Measurements from ENCODE around the gene BBX. TPM values are rescaled to one million over a fixed set of nuclear protein-coding genes. Genes with fewer than 3 reads are reported as not detected.

The BBX gene
- total and polyA plus RNA-seq, 4 donors, result 4.7 to 25.1 (median 20.5) TPM

- no peak for DNase-seq (ENCODE audit: low spot score)
- Histone ChIP-seq H3K4me3 (ENCODE audit: low read depth in 1 of 3, low read length in 3 of 3) (no peak overlapping the region), H3K27ac (ENCODE audit: low read depth in 1 of 2, low read length in 2 of 2) (no peak overlapping the region), H3K9ac (ENCODE audit: low read depth in 1 of 2, low read length in 2 of 2) (no peak overlapping the region), H3K9me3 (ENCODE audit: control insufficient read depth in 4 of 4, low read length in 3 of 4) (no peaks in the 10 kb centered on the region), H3K27me3 (ENCODE audit: control insufficient read depth in 4 of 4, insufficient read depth in 4 of 4, low read length in 3 of 4) (no peaks in the 10 kb centered on the region), H3K36me3 (ENCODE audit: control insufficient read depth in 4 of 4, insufficient read depth in 3 of 4, low read depth in 1 of 4, low read length in 3 of 4) (no peaks in the 10 kb centered on the region), H3K4me1 (ENCODE audit: control insufficient read depth in 4 of 4, insufficient read depth in 4 of 4, low read length in 3 of 4) (no peaks in the 10 kb centered on the region)
- 94% methylated on average over 1 of the region's 1 CpG for WGBS
- no peak for TF ChIP-seq SP1 (IDR thresholded peaks at IDR 0.05)
- TF ChIP-seq HNF4G (IDR thresholded peaks at IDR 0.05), result no peak
- TF ChIP-seq ZBTB33 (IDR thresholded peaks at IDR 0.05), result no peak
- no peak for TF ChIP-seq HNF4A (conservative IDR thresholded peaks at IDR 0.05)
- no peak for TF ChIP-seq MAX (IDR thresholded peaks at IDR 0.05)
- no peak for TF ChIP-seq JUND (IDR thresholded peaks at IDR 0.05)
- no peak for TF ChIP-seq CTCF (IDR thresholded peaks at IDR 0.05; ENCODE audit: low read depth, low read length, missing input control)
- no peak for TF ChIP-seq YY1 (IDR thresholded peaks at IDR 0.05)
- TF ChIP-seq ATF3 (IDR thresholded peaks at IDR 0.05), result no peak
- TF ChIP-seq GABPA (IDR thresholded peaks at IDR 0.05 in 1 of 2, conservative IDR thresholded peaks at IDR 0.05 in 1 of 2), result no peak
- no peak for TF ChIP-seq TAF1 (conservative IDR thresholded peaks at IDR 0.05)
- no peak for TF ChIP-seq RAD21 (IDR thresholded peaks at IDR 0.05)
- TF ChIP-seq RXRA (IDR thresholded peaks at IDR 0.05), result no peak
- TF ChIP-seq EGR1 (IDR thresholded peaks at IDR 0.05; ENCODE audit: low read depth in 2 of 2), result no peak
- TF ChIP-seq FOXA1 (IDR thresholded peaks at IDR 0.05), result no peak
- TF ChIP-seq REST (IDR thresholded peaks at IDR 0.05), result no peak
- no peak for TF ChIP-seq FOXA2 (IDR thresholded peaks at IDR 0.05)
Observed at GRCh38 chr3:107818025-107818424, 295.3 kb downstream of the BBX start.

- Histone ChIP-seq H3K9ac (ENCODE audit: low read depth in 1 of 2, low read length in 2 of 2) (no peak overlapping the region), H3K27me3 (ENCODE audit: control insufficient read depth in 4 of 4, insufficient read depth in 4 of 4, low read length in 3 of 4) (no peaks in the 10 kb centered on the region), H3K4me3 (ENCODE audit: low read depth in 1 of 3, low read length in 3 of 3) (no peak overlapping the region), H3K9me3 (ENCODE audit: control insufficient read depth in 4 of 4, low read length in 3 of 4) (no peaks in the 10 kb centered on the region), H3K4me1 (ENCODE audit: control insufficient read depth in 4 of 4, insufficient read depth in 4 of 4, low read length in 3 of 4) (no peaks in the 10 kb centered on the region), H3K36me3 (ENCODE audit: control insufficient read depth in 4 of 4, insufficient read depth in 3 of 4, low read depth in 1 of 4, low read length in 3 of 4) (no peaks in the 10 kb centered on the region), H3K27ac (ENCODE audit: low read depth in 1 of 2, low read length in 2 of 2) (no peak overlapping the region)
- WGBS, result 76% methylated on average over 4 of the region's 4 CpGs
- no peak for DNase-seq (ENCODE audit: low spot score)
- TF ChIP-seq NR2F2 (IDR thresholded peaks at IDR 0.05), result no peak
- TF ChIP-seq HNF4G (IDR thresholded peaks at IDR 0.05), result no peak
- no peak for TF ChIP-seq YY1 (IDR thresholded peaks at IDR 0.05)
- no peak for TF ChIP-seq MAX (IDR thresholded peaks at IDR 0.05)
- no peak for TF ChIP-seq HNF4A (conservative IDR thresholded peaks at IDR 0.05)
- no peak for TF ChIP-seq JUND (IDR thresholded peaks at IDR 0.05)
- TF ChIP-seq RAD21 (IDR thresholded peaks at IDR 0.05), result no peak
- TF ChIP-seq REST (IDR thresholded peaks at IDR 0.05), result no peak
- TF ChIP-seq GABPA (IDR thresholded peaks at IDR 0.05 in 1 of 2, conservative IDR thresholded peaks at IDR 0.05 in 1 of 2), result no peak
- TF ChIP-seq ATF3 (IDR thresholded peaks at IDR 0.05), result no peak
- no peak for TF ChIP-seq FOXA2 (IDR thresholded peaks at IDR 0.05)
Observed at GRCh38 chr3:107819656-107820055, 296.9 kb downstream of the BBX start.
